ENCODE measurements around the gene B3GAT1.

GRCh38 chr11:134352111-134352510 lies 59.9 kb downstream of the B3GAT1 start:
- TF ChIP-seq ZNF274 (IDR thresholded peaks at IDR 0.05; ENCODE audit: low read depth, low read length) (no peak), YY1 (IDR thresholded peaks at IDR 0.05; ENCODE audit: insufficient read depth, insufficient read length) (no peak), SUZ12 (IDR thresholded peaks at IDR 0.05; ENCODE audit: extremely low read depth, insufficient read depth, insufficient read length) (no peak)

Data from NT2/D1 (cell line).